MV-4-11 (cell line): ENCODE measurements around the gene OR11L1.

ENCODE experiments used
- DNase-seq: peaks from one replicate; lab custom pipeline; 2025; lab: John Stamatoyannopoulos, UW

Gene OR11L1

DNA sequence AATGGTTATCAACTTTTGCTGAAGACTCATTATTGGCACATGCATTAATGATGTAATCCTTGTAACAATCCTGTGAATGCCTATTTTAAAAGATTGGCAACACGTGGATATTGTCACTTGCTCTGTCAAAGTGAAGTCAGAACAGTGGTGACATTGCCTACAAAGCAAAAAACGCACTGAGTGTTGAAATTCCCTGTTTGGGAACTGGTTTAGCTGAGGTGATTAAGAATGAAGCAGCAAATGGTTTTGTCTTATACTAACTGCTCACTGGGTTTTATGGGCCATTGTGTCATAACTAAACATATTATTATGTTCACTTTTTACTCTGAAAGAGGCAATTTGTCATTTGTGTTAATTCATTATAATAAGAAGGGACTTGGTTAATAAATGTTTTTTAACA, 29.1 kb downstream of the OR11L1 start:
- DNase-seq: no peak

DNA sequence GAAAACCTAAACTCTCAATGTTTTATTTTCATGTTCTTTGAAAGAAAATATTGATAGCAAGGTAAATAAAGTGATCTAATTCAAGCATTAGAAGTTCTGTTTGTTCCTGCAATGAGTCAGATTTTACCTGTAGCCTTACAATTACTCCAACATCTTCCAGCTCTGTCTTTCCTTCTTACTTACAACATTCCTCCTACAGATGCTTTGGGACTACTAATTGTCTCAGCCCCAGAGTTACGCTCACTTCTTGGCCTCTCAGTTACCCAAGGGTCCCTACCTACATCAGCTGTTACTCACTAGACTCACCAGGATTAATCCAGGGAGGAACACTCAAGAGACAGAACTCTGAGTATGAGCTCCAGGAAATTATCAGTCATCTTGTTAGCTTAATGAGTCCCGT, 44.2 kb downstream of the OR11L1 start:
- DNase-seq: no peak
